Fibroblast of skin of scalp (primary cell): Measurements from ENCODE around the gene LGR6.

ENCODE experiments used
- DNase-seq: peaks from one replicate; pipeline ENCODE4 v3.0.0-alpha.2; 2013

The LGR6 gene

GRCh38 chr1:202268817-202269216, 75.2 kb downstream of the LGR6 start:
- DNase-seq: no peak

- DNase-seq: no peak
Measured at GRCh38 chr1:202270871-202271326, 77.3 kb downstream of the LGR6 start.

GRCh38 chr1:202272103-202272845, 78.7 kb downstream of the LGR6 start:
- DNase-seq: no peak

GRCh38 chr1:202274611-202275010, 81.0 kb downstream of the LGR6 start:
- peak; percentile 47 for DNase-seq

- no peak for DNase-seq
Measured at GRCh38 chr1:202275061-202275770, 81.6 kb downstream of the LGR6 start.

GRCh38 chr1:202276081-202276715, 82.6 kb downstream of the LGR6 start:
- DNase-seq: no peak

- DNase-seq: no peak
Measured at GRCh38 chr1:202276920-202277319, 83.3 kb downstream of the LGR6 start.

- DNase-seq: no peak
Measured at GRCh38 chr1:202278751-202279150, 85.2 kb downstream of the LGR6 start.

GRCh38 chr1:202279806-202280205, 86.2 kb downstream of the LGR6 start:
- peak; percentile 45 for DNase-seq

GRCh38 chr1:202280595-202280994, 87.0 kb downstream of the LGR6 start:
- no peak for DNase-seq

GRCh38 chr1:202281316-202282024, 87.9 kb downstream of the LGR6 start:
- peak; percentile 92 for DNase-seq

GRCh38 chr1:202282025-202282371, 88.4 kb downstream of the LGR6 start:
- DNase-seq: no peak

GRCh38 chr1:202282596-202283283, 89.1 kb downstream of the LGR6 start:
- no peak for DNase-seq

- peak; percentile 90 for DNase-seq
Measured at GRCh38 chr1:202283379-202283844, 89.8 kb downstream of the LGR6 start.

- DNase-seq: peak; percentile 79
Measured at GRCh38 chr1:202283991-202284390, 90.4 kb downstream of the LGR6 start.

- no peak for DNase-seq
Measured at GRCh38 chr1:202285908-202286307, 92.3 kb downstream of the LGR6 start.

GRCh38 chr1:202286622-202287097, 93.1 kb downstream of the LGR6 start:
- peak; percentile 51 for DNase-seq

- no peak for DNase-seq
Measured at GRCh38 chr1:202287196-202287595, 93.6 kb downstream of the LGR6 start.

GRCh38 chr1:202288177-202288576, 94.6 kb downstream of the LGR6 start:
- DNase-seq: no peak

GRCh38 chr1:202289009-202289408, 95.4 kb downstream of the LGR6 start:
- DNase-seq: no peak

GRCh38 chr1:202291001-202291400, 97.4 kb downstream of the LGR6 start:
- no peak for DNase-seq
